Endothelial cell of umbilical vein (primary cell): ENCODE results near the gene KCNQ2. TPM values are rescaled to one million over a fixed set of nuclear protein-coding genes. Genes with fewer than 3 reads are reported as not detected.

ENCODE experiments used
- BruUV-seq: library from RNA; stranded (reverse); fragments of 400-500 nt; replicated peaks from 2 replicates; lab custom pipeline; 2021; lab: Mats Ljungman, UMichigan
- CTCF ChIA-PET: fragments of 300-600, 350-600 bp; sonication (Branson Sonifier 250); formaldehyde crosslinking; loops from one replicate; lab custom pipeline; 2021; ENCODE audit warnings: antibody characterized with exemption, inconsistent platforms; lab: Charles Lee
- POLR2A ChIA-PET: fragments of 300-600, 350-600 bp; sonication (Branson Sonifier 250); formaldehyde crosslinking; loops from one replicate; lab custom pipeline; 2021; ENCODE audit warnings: antibody characterized with exemption, inconsistent platforms; lab: Charles Lee
- DNase-seq: peaks from one replicate; pipeline ENCODE4 v3.0.0-alpha.2; 2011; ENCODE audit warnings: low read depth, low spot score
- FAIRE-seq: peaks from 2 replicates; lab custom pipeline; 2011; peaks lifted over from hg19 to GRCh38; lab: Jason Lieb, UNC
- H2AFZ ChIP-seq: 2 replicates; pipeline ENCODE4 v1.6.0; 2012; ENCODE audit warnings: low read depth, low read length, control low read depth, inconsistent platforms
- H3K27ac ChIP-seq: 2 replicates; pipeline ENCODE4 v1.5.1; 2011; ENCODE audit warnings: low read depth, mild to moderate bottlenecking, control low read depth, low read length, moderate library complexity; ENCODE audit not compliant: insufficient read depth
- H3K27me3 ChIP-seq, 2 experiments: 2 replicates each; pipeline versions ENCODE4 v1.6.0 to v1.6.1; 2011; ENCODE audit warnings: low read length in 2 of 2, mixed read lengths in 1 of 2; ENCODE audit not compliant: control insufficient read depth in 2 of 2, insufficient read depth in 2 of 2
- H3K36me3 ChIP-seq, 2 experiments: 2 replicates in 1 of 2; 3 replicates in 1 of 2; pipeline ENCODE4 v1.5.1; 2011; ENCODE audit warnings: low read length in 2 of 2, mild to moderate bottlenecking in 1 of 2, moderate library complexity in 1 of 2; ENCODE audit not compliant: control insufficient read depth in 2 of 2, insufficient read depth in 2 of 2; ENCODE audit errors: extremely low read depth in 1 of 2
- H3K4me1 ChIP-seq: 3 replicates; pipeline ENCODE4 v1.5.1; 2011; ENCODE audit warnings: mild to moderate bottlenecking, low read length; ENCODE audit not compliant: control insufficient read depth, insufficient read depth; ENCODE audit errors: extremely low read depth
- H3K4me2 ChIP-seq: 2 replicates; pipeline ENCODE4 v1.6.1; 2011; ENCODE audit warnings: low read length, control low read depth, mixed read lengths; ENCODE audit not compliant: insufficient read depth
- H3K4me3 ChIP-seq, 3 experiments: fragments of 200-600 bp in 1 of 3; sonication (generic), shearing (Covaris generic) in 1 of 3; replicated peaks in 1 of 3; 2 replicates each; pipeline ENCODE4 v1.5.1; 2011 to 2016; ENCODE audit warnings: control low read depth in 3 of 3, low read length in 3 of 3, mild to moderate bottlenecking in 2 of 3, inconsistent platforms in 1 of 3, low read depth in 1 of 3, moderate library complexity in 1 of 3; ENCODE audit not compliant: insufficient read depth in 1 of 3
- H3K79me2 ChIP-seq: 2 replicates; pipeline ENCODE4 v1.6.0; 2012; ENCODE audit warnings: low read length, inconsistent platforms; ENCODE audit not compliant: control insufficient read depth, insufficient read depth
- H3K9ac ChIP-seq: replicated peaks from 2 replicates; pipeline ENCODE3; 2011; ENCODE audit warnings: low read length, control low read depth; ENCODE audit not compliant: insufficient read depth; ENCODE audit errors: extremely low read depth
- H3K9me1 ChIP-seq: replicated peaks from 3 replicates; pipeline ENCODE4 v1.6.0; 2011; ENCODE audit warnings: mild to moderate bottlenecking, low read length; ENCODE audit not compliant: control insufficient read depth, insufficient read depth; ENCODE audit errors: extremely low read depth
- H3K9me3 ChIP-seq: replicated peaks from 2 replicates; pipeline ENCODE4 v1.5.1; 2012; ENCODE audit warnings: low read length, inconsistent platforms; ENCODE audit not compliant: control insufficient read depth, insufficient read depth
- H4K20me1 ChIP-seq: replicated peaks from 2 replicates; pipeline ENCODE3; 2011; ENCODE audit warnings: mild to moderate bottlenecking, low read length; ENCODE audit not compliant: control insufficient read depth, insufficient read depth; ENCODE audit errors: extremely low read depth
- EZH2 ChIP-seq: IDR thresholded peaks from 2 replicates; pipeline ENCODE4 v1.6.1; 2012; ENCODE audit warnings: borderline replicate concordance, low read depth, mild to moderate bottlenecking, moderate library complexity, low read length, inconsistent platforms; ENCODE audit not compliant: severe bottlenecking
- FOS ChIP-seq: IDR thresholded peaks from 2 replicates; pipeline ENCODE4 v1.6.1; 2011; ENCODE audit warnings: mild to moderate bottlenecking, low read length, moderate library complexity, borderline replicate concordance; ENCODE audit not compliant: insufficient read depth
- MYC ChIP-seq: IDR thresholded peaks from one replicate; pipeline ENCODE4 v1.6.1; 2011; ENCODE audit warnings: mild to moderate bottlenecking, low read depth, low read length
- POLR2A ChIP-seq: IDR thresholded peaks from 2 replicates; pipeline ENCODE4 v1.6.1; 2012; ENCODE audit warnings: low read depth, mild to moderate bottlenecking, control low read depth, low read length
- POLR2AphosphoS5 ChIP-seq: IDR thresholded peaks from 2 replicates; pipeline ENCODE4 v1.6.1; 2012; ENCODE audit warnings: low read depth, mild to moderate bottlenecking, control low read depth, low read length, moderate library complexity; ENCODE audit not compliant: insufficient read depth
- dilution Hi-C: fragments of 300-500 bp; cut with MboI; formaldehyde crosslinking; loops from one replicate; pipeline ENCODE4 v1.15.0; 2019; ENCODE audit warnings: low sequenced_read_pairs; ENCODE audit not compliant: extremely low pct_ligation_motif_present
- intact Hi-C: fragments of 100-400 bp; cut with micrococcal nuclease; formaldehyde crosslinking; loops from one replicate; pipeline ENCODE4 v1.10.0; 2022
- polyA plus RNA-seq, 4 experiments: library from polyadenylated mRNA; depleted of rRNA in 3 of 4; stranded (reverse) in 3 of 4; unstranded in 1 of 4; fragments of >200 nt; gene quantifications; 2 replicates each; pipeline versions ENCODE4 v1.2.1 to v1.2.3, GENCODE V29; 2011 to 2012; ENCODE audit warnings: missing spikeins in 1 of 4
- total RNA-seq: library from RNA; stranded (reverse); gene quantifications from 2 replicates; pipeline ENCODE4 v1.2.3, GENCODE V29; 2021
- TF ChIP-seq, protein P1 (sequence below): IDR thresholded peaks from 2 replicates; pipeline ENCODE4 v1.6.1; 2011; ENCODE audit not compliant: insufficient read depth, insufficient read length

Gene KCNQ2
- total and polyA plus RNA-seq, 2 donors (not counting 3 experiments of a cell fraction or from before 2014, with no cell fraction given), result not detected

DNA sequence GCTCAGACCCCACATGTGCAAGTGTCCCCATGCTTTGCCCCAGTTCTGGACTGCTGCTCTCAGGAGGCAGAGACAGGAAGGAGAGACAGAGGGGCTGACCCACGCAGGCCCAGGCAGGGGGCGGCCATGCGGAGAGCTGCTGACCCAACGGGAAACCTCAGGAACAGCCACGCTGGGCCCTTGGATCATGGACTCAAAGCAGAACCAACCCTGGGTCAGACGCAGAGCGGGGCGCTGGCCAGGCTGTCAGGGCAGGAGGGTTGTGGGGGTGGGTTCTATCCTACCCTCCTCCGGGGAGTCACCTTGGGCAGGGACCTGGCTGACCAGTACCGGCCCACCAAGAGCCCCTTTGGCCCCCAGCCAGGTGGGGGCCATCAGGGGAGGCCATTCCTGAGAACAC is 2.0 kb downstream of the KCNQ2 start:
- Histone ChIP-seq H4K20me1 (no peaks in the 10 kb centered on the region), H3K27me3 (peaks cover 31 to 32% of the 10 kb centered on the region in 2 experiments), H3K9me3 (no peaks in the 10 kb centered on the region), H2AFZ (no peak overlapping the region), H3K79me2 (no peaks in the 10 kb centered on the region), H3K36me3 (no peaks in the 10 kb centered on the region), H3K4me1 (no peaks in the 10 kb centered on the region), H3K4me3 (no peak overlapping the region), H3K9ac (no peak overlapping the region), H3K9me1 (no peaks in the 10 kb centered on the region), H3K4me2 (no peak overlapping the region), H3K27ac (no peak overlapping the region)
- TF ChIP-seq MYC, result no peak
- TF ChIP-seq POLR2AphosphoS5, result no peak
- ChIA-PET POLR2A (no interaction called here), CTCF (interaction anchor here (0.7 to 1.6 kb wide), 2 partner anchors 14 to 29 kb away, joined by 3 read pairs; no protein-coding TSS in a partner anchor)
- dilution Hi-C loops (no loop called here), intact Hi-C loops (no loop called here)
- BruUV-seq, result no TSS peak
- no peak for DNase-seq
- no peak for FAIRE-seq

DNA sequence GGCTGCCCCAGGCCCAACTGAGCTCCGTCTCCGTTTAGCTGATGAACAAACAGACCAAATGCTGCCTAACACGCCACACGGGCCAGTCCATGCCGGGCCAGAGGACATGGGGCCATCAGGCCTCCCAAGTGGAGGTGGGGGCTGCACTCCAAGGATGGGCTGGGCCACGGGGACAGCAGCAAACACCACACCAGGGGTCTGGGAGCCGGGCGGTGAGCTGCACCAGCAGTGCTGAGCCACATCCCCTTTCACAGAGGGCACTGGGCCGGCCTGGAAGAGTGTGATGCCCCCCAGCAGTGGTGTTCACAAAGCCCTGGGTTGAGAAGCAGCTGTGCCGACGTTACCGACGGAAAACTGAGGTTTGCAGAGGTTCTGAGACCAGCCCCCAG is 2.7 kb downstream of the KCNQ2 start:
- no peak for FAIRE-seq
- Histone ChIP-seq H3K4me3 (no peak overlapping the region), H3K27ac (no peak overlapping the region), H3K4me2 (no peak overlapping the region), H3K9me3 (no peaks in the 10 kb centered on the region), H4K20me1 (no peaks in the 10 kb centered on the region), H3K9ac (no peak overlapping the region), H3K4me1 (no peaks in the 10 kb centered on the region), H3K27me3 (peaks cover 26% of the 10 kb centered on the region in 2 experiments), H2AFZ (no peak overlapping the region), H3K9me1 (no peaks in the 10 kb centered on the region), H3K79me2 (no peaks in the 10 kb centered on the region), H3K36me3 (no peaks in the 10 kb centered on the region)
- DNase-seq, result no peak
- BruUV-seq, result no TSS peak
- TF ChIP-seq FOS (no peak), POLR2A (no peak), EZH2 (no peak)
- TF ChIP-seq, protein P1, sequence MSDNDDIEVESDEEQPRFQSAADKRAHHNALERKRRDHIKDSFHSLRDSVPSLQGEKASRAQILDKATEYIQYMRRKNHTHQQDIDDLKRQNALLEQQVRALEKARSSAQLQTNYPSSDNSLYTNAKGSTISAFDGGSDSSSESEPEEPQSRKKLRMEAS, result no peak
- ChIA-PET CTCF (interaction anchor here (0.7 to 1.6 kb wide), 2 partner anchors 15 to 28 kb away, joined by 3 read pairs; no protein-coding TSS in a partner anchor), POLR2A (no interaction called here)
- intact Hi-C loops (no loop called here), dilution Hi-C loops (no loop called here)
